ENCODE results near the gene C1R. TPM values are rescaled to one million over a fixed set of nuclear protein-coding genes. Genes with fewer than 3 reads are reported as not detected.

C1R gene
- total RNA-seq, 3 donors from 2014 or later (not counting 1 experiment from before 2014, with no cell fraction given) = 6.4 to 7.8 (median 6.6) TPM

GRCh38 chr12:7101047-7101693 is 8.9 kb upstream of the C1R start:
- Mint-ChIP-seq H3K36me3 (peaks cover 9% of the 10 kb centered on the region), H3K4me1 (peaks cover 27 to 31% of the 10 kb centered on the region in 2 donors), H3K27ac (peak overlapping the region in 1 of 2 donors; percentile 70), H3K4me3 (no peak overlapping the region), H3K27me3 (ENCODE audit: low read depth in 2 of 2) (no peaks in the 10 kb centered on the region), H3K9me3 (peaks cover 2 to 5% of the 10 kb centered on the region in 2 donors)
- no peak for TF ChIP-seq CTCF (IDR thresholded peaks at IDR 0.05)
- no peaks in the 10 kb centered on the region for H3K9me3 ChIP-seq (ENCODE audit: control insufficient read depth, insufficient read depth, low read length)
- 93% methylated on average over 4 of the region's 4 CpGs for WGBS (ENCODE audit: insufficient coverage)
- ATAC-seq = no peak
- H3K27me3 ChIP-seq (ENCODE audit: control insufficient read depth, insufficient read depth, low read length) = no peaks in the 10 kb centered on the region
- no peaks in the 10 kb centered on the region for H3K4me1 ChIP-seq (ENCODE audit: control insufficient read depth, insufficient read depth, low read length)
- no peak overlapping the region for H3K27ac ChIP-seq (ENCODE audit: low read length)
- DNase-seq = no peak
- peaks cover 17% of the 10 kb centered on the region for H3K36me3 ChIP-seq (ENCODE audit: control insufficient read depth, insufficient read depth, low read length)
- no peak overlapping the region for H3K4me3 ChIP-seq (ENCODE audit: low read length)
- intact Hi-C loops (cut with micrococcal nuclease) = no loop called here

DNA sequence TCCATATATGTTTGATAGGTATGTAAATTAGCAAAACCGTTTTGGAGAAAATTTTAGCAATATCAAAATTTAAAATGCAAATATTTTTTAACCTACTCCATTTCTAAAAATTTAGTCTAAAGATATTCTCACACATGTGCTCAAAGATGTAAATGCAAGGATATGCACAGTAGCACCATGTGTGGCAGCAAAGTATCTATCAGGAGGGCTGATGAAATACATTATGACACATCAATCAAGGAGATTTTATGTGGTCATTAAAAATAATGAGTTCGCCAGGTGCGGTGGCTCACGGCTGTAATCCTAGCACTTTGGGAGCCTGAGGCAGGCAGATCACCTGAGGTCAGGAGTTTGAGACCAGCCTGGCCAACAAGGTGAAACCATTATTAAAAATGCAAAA is 8.0 kb upstream of the C1R start:
- H3K27me3 Mint-ChIP-seq (ENCODE audit: low read depth in 2 of 2) = no peaks in the 10 kb centered on the region
- Histone ChIP-seq H3K27me3 (ENCODE audit: control insufficient read depth, insufficient read depth, low read length) (no peaks in the 10 kb centered on the region), H3K4me1 (ENCODE audit: control insufficient read depth, insufficient read depth, low read length) (no peaks in the 10 kb centered on the region), H3K4me3 (ENCODE audit: low read length) (no peak overlapping the region), H3K27ac (ENCODE audit: low read length) (no peak overlapping the region), H3K36me3 (ENCODE audit: control insufficient read depth, insufficient read depth, low read length) (peaks cover 17% of the 10 kb centered on the region), H3K9me3 (ENCODE audit: control insufficient read depth, insufficient read depth, low read length) (no peaks in the 10 kb centered on the region)
- no peak overlapping the region for H3K27ac Mint-ChIP-seq
- intact Hi-C loops (cut with micrococcal nuclease) = no loop called here
- H3K4me1 Mint-ChIP-seq = peaks cover 19 to 21% of the 10 kb centered on the region in 2 donors
- no peaks in the 10 kb centered on the region for H3K9me3 Mint-ChIP-seq
- WGBS (ENCODE audit: insufficient coverage) = 94% methylated on average over 3 of the region's 4 CpGs
- H3K36me3 Mint-ChIP-seq = no peaks in the 10 kb centered on the region
- ATAC-seq = no peak
- TF ChIP-seq CTCF (IDR thresholded peaks at IDR 0.05) = no peak
- no peak overlapping the region for H3K4me3 Mint-ChIP-seq
- no peak for DNase-seq

- H3K4me1 ChIP-seq (ENCODE audit: control insufficient read depth, insufficient read depth, low read length) = no peaks in the 10 kb centered on the region
- ATAC-seq = no peak
- Mint-ChIP-seq H3K4me3 (no peak overlapping the region), H3K9me3 (no peaks in the 10 kb centered on the region), H3K27me3 (ENCODE audit: low read depth in 2 of 2) (no peaks in the 10 kb centered on the region), H3K27ac (no peak overlapping the region), H3K36me3 (no peaks in the 10 kb centered on the region), H3K4me1 (peaks cover 19 to 21% of the 10 kb centered on the region in 2 donors)
- WGBS (ENCODE audit: insufficient coverage) = 90% methylated on average over 8 of the region's 9 CpGs
- H3K9me3 ChIP-seq (ENCODE audit: control insufficient read depth, insufficient read depth, low read length) = no peaks in the 10 kb centered on the region
- no peaks in the 10 kb centered on the region for H3K27me3 ChIP-seq (ENCODE audit: control insufficient read depth, insufficient read depth, low read length)
- H3K27ac ChIP-seq (ENCODE audit: low read length) = no peak overlapping the region
- no peak for DNase-seq
- no peak overlapping the region for H3K4me3 ChIP-seq (ENCODE audit: low read length)
- intact Hi-C loops (cut with micrococcal nuclease) = no loop called here
- TF ChIP-seq CTCF (IDR thresholded peaks at IDR 0.05) = no peak
- H3K36me3 ChIP-seq (ENCODE audit: control insufficient read depth, insufficient read depth, low read length) = peaks cover 17% of the 10 kb centered on the region
These were observed 7.2 kb upstream of the C1R start for GRCh38 chr12:7099290-7099996.

All from natural killer cell (primary cell).